H1 (cell line): Measurements from ENCODE around the gene TCHP. TPM values are rescaled to one million over a fixed set of nuclear protein-coding genes. Genes with fewer than 3 reads are reported as not detected.

ENCODE experiments used
- BCL11A ChIP-seq, 2 experiments: IDR thresholded peaks; one replicate each; pipeline ENCODE4 v1.6.1; 2011; ENCODE audit warnings: low read depth in 2 of 2, low read length in 2 of 2, mild to moderate bottlenecking in 2 of 2
- BRCA1 ChIP-seq: IDR thresholded peaks from 2 replicates; pipeline ENCODE4 v1.6.1; 2012; ENCODE audit warnings: low read depth, low read length, improper control_type of control experiment
- CBX5 ChIP-seq: fragments of 300-800, 300-1000 bp; sonication (generic); IDR thresholded peaks from 2 replicates; pipeline ENCODE4 v1.7.1; 2016; ENCODE audit warnings: antibody characterized with exemption, low read length, low read depth
- RNF2 ChIP-seq: fragments of 200-900, 300-1000 bp; sonication (generic); IDR thresholded peaks from 2 replicates; pipeline ENCODE4 v1.7.1; 2016; ENCODE audit warnings: borderline replicate concordance, low read depth, mild to moderate bottlenecking, antibody characterized with exemption, low read length; ENCODE audit not compliant: poor library complexity, severe bottlenecking; ENCODE audit errors: missing control alignments
- polyA plus RNA-seq, 7 experiments: library from polyadenylated mRNA; depleted of rRNA in 3 of 7; stranded (reverse) in 5 of 7; unstranded in 2 of 7; fragments of >200 nt in 5 of 7; fragments of 200-250 nt in 2 of 7; gene quantifications; 1 replicate in 5 of 7; 2 replicates in 1 of 7; 4 replicates in 1 of 7; pipeline versions ENCODE4 v1.2.1 to v1.2.3, GENCODE V29; 2011 to 2013; ENCODE audit warnings: missing spikeins in 2 of 7, mixed read lengths in 2 of 7
- total RNA-seq: library from RNA; stranded (reverse); fragmentation: NEBNext Ultra II Directional; extraction: Animal tissue kit (Norgen Biotek cat#: 25700); gene quantifications from 2 replicates; pipeline ENCODE4 v1.2.1, GENCODE V29; 2021
- TF ChIP-seq, protein P1 (sequence below): IDR thresholded peaks from 2 replicates; pipeline ENCODE4 v1.6.1; 2012; ENCODE audit warnings: low read length, inconsistent platforms
- TF ChIP-seq, protein P2 (sequence below): IDR thresholded peaks from 2 replicates; pipeline ENCODE4 v1.6.1; 2011; ENCODE audit warnings: low read depth, mild to moderate bottlenecking, low read length; ENCODE audit not compliant: insufficient read depth

The TCHP gene
- total and polyA plus RNA-seq, 2 of the 8 experiments (the other 6 are each of a cell fraction or from before 2014, with no cell fraction given) = 2.8 to 4.5 TPM

DNA sequence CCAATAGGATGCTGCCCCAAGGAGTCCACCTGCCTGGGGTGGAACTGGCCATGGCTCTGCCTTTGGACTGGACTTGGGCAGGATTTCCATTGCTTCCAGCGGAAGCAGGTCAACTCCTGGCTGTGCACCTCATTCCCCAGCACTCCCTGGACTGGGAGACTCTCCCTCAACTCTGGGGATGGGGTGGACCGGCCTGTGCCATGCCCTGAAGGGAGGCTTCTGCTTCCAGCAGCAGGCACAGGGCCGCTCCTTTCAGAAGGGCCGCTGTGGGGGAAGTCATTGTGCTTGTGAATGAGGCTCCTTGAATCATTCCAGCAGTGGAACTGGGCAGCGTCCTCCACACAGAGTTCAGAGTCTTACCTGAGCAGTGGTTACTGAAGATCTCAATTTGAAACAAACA is 23.0 kb downstream of the TCHP start (continued):
- TF ChIP-seq RNF2 = no peak
- TF ChIP-seq BCL11A (IDR thresholded peaks at IDR 0.05; ENCODE audit: low read depth in 2 of 2, low read length in 2 of 2) = no peak
- no peak for TF ChIP-seq BRCA1
- TF ChIP-seq, protein P1, sequence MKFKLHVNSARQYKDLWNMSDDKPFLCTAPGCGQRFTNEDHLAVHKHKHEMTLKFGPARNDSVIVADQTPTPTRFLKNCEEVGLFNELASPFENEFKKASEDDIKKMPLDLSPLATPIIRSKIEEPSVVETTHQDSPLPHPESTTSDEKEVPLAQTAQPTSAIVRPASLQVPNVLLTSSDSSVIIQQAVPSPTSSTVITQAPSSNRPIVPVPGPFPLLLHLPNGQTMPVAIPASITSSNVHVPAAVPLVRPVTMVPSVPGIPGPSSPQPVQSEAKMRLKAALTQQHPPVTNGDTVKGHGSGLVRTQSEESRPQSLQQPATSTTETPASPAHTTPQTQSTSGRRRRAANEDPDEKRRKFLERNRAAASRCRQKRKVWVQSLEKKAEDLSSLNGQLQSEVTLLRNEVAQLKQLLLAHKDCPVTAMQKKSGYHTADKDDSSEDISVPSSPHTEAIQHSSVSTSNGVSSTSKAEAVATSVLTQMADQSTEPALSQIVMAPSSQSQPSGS = no peak
- TF ChIP-seq CBX5 = no peak
- TF ChIP-seq, protein P2, sequence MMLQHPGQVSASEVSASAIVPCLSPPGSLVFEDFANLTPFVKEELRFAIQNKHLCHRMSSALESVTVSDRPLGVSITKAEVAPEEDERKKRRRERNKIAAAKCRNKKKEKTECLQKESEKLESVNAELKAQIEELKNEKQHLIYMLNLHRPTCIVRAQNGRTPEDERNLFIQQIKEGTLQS = no peak
- TF ChIP-seq, all 59 proteins: peak for 0
